HL-60 (cell line): ENCODE results near the gene SLC12A5.

ENCODE experiments used
- DNase-seq, 2 experiments: peaks; one replicate each; pipeline ENCODE4 v3.0.0-alpha.2; 2010 to 2020; ENCODE audit warnings: low read depth in 1 of 2, low spot score in 1 of 2
- H3K27ac ChIP-seq: fragments of 250-450 bp; sonication (Bioruptor Pico); replicated peaks from 2 replicates; pipeline ENCODE4 v1.5.1; 2020; ENCODE audit warnings: mild to moderate bottlenecking, moderate library complexity
- H3K27me3 ChIP-seq: fragments of 250-450 bp; sonication (Bioruptor Pico); 2 replicates; pipeline ENCODE4 v1.5.1; 2021; ENCODE audit warnings: mild to moderate bottlenecking, moderate library complexity; ENCODE audit not compliant: insufficient read depth, poor library complexity, severe bottlenecking
- H3K4me3 ChIP-seq: replicated peaks from 2 replicates; pipeline ENCODE4 v1.5.1; 2011; ENCODE audit warnings: mild to moderate bottlenecking, control low read depth, low read length; ENCODE audit not compliant: insufficient read depth
- GABPA ChIP-seq: IDR thresholded peaks from 2 replicates; pipeline ENCODE4 v1.6.1; 2012; ENCODE audit warnings: low read depth
- POLR2AphosphoS5 ChIP-seq: IDR thresholded peaks from 2 replicates; pipeline ENCODE4 v1.6.1; 2012; ENCODE audit warnings: low read depth
- REST ChIP-seq: IDR thresholded peaks from 2 replicates; pipeline ENCODE4 v1.6.1; 2012; ENCODE audit warnings: low read depth; ENCODE audit not compliant: insufficient replicate concordance
- SPI1 ChIP-seq: IDR thresholded peaks from 2 replicates; pipeline ENCODE4 v1.6.1; 2012; ENCODE audit warnings: low read depth, mild to moderate bottlenecking, borderline replicate concordance
- TF ChIP-seq, protein P1 (sequence below): IDR thresholded peaks from one replicate; pipeline ENCODE4 v1.5.1; 2011; ENCODE audit warnings: low read length, control low read depth, inconsistent platforms; ENCODE audit not compliant: insufficient read depth

The SLC12A5 gene

DNA sequence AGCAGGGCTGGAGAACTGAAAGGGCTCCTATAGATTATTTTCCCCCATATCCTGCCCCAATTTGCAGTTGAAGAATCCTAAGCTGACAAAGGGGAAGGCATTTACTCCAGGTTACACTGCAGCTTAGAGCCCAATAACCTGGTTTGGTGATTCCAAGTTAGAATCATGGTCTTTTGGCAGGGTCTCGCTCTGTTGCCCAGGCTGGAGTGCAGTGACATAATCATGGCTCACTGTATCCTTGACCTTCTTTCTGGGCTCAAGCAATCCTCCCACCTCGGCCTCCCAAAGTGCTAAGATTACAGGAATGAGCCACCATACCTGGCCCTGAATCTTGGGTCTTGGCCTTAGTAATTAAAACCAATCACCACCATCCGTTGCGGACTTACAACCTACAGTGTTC, 21.3 kb upstream of the SLC12A5 start:
- no peak for TF ChIP-seq GABPA
- no peak for TF ChIP-seq SPI1
- TF ChIP-seq, protein P1, sequence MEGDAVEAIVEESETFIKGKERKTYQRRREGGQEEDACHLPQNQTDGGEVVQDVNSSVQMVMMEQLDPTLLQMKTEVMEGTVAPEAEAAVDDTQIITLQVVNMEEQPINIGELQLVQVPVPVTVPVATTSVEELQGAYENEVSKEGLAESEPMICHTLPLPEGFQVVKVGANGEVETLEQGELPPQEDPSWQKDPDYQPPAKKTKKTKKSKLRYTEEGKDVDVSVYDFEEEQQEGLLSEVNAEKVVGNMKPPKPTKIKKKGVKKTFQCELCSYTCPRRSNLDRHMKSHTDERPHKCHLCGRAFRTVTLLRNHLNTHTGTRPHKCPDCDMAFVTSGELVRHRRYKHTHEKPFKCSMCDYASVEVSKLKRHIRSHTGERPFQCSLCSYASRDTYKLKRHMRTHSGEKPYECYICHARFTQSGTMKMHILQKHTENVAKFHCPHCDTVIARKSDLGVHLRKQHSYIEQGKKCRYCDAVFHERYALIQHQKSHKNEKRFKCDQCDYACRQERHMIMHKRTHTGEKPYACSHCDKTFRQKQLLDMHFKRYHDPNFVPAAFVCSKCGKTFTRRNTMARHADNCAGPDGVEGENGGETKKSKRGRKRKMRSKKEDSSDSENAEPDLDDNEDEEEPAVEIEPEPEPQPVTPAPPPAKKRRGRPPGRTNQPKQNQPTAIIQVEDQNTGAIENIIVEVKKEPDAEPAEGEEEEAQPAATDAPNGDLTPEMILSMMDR, result no peak
- Histone ChIP-seq H3K4me3 (no peak overlapping the region), H3K27me3 (peaks cover 36% of the 10 kb centered on the region), H3K27ac (no peak overlapping the region)
- DNase-seq, result no peak

- no peak overlapping the region for H3K27ac ChIP-seq
- no peak for DNase-seq
- TF ChIP-seq POLR2AphosphoS5, result no peak
- TF ChIP-seq SPI1, result no peak
- H3K27me3 ChIP-seq, result peaks cover 46% of the 10 kb centered on the region
- H3K4me3 ChIP-seq, result no peak overlapping the region
Measured at GRCh38 chr20:46009816-46010215, 19.2 kb upstream of the SLC12A5 start.

- peaks cover 47% of the 10 kb centered on the region for H3K27me3 ChIP-seq
- H3K27ac ChIP-seq, result no peak overlapping the region
Measured at GRCh38 chr20:46010491-46011391, 18.3 kb upstream of the SLC12A5 start.

GRCh38 chr20:46011631-46012482, 17.2 kb upstream of the SLC12A5 start:
- Histone ChIP-seq H3K4me3 (no peak overlapping the region), H3K27me3 (peaks cover 47% of the 10 kb centered on the region), H3K27ac (no peak overlapping the region)
- peak in 1 of 2 experiments; percentile 56 for DNase-seq
- TF ChIP-seq, protein P1, result no peak

More at GRCh38 chr20:46010491-46011391, 18.3 kb upstream of the SLC12A5 start:
- no peak overlapping the region for H3K4me3 ChIP-seq
- DNase-seq, result peak in 1 of 2 experiments; percentile 50
- TF ChIP-seq SPI1 (peak; percentile 72), REST (no peak), POLR2AphosphoS5 (no peak)

DNA sequence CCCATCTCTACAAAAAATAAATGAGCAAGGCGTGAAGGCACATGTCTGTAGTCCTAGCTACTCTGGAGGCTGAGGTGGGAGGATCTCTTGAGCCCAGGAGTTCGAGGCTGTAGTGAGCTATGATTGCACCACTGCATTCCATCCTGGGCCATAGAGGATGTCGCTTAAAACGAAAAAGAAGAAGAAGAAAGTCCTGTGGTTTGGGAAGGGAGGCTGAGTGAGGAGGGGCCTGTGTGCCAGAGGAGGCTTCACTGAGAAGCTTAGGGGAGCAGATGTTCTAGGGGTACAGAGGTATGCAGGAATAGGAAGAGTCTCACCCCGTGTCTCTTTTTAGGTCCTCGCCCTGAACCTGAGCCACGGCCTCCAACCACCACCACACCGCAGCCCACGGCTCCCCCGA, 16.1 kb upstream of the SLC12A5 start:
- peak in 1 of 2 experiments; percentile 38 for DNase-seq
- Histone ChIP-seq H3K27ac (no peak overlapping the region), H3K4me3 (no peak overlapping the region), H3K27me3 (peaks cover 47% of the 10 kb centered on the region)
- TF ChIP-seq POLR2AphosphoS5, result no peak
- no peak for TF ChIP-seq GABPA
- no peak for TF ChIP-seq REST
- TF ChIP-seq, protein P1, result no peak
- TF ChIP-seq SPI1, result no peak
